ENCODE measurements around the gene EVC2. TPM values are rescaled to one million over a fixed set of nuclear protein-coding genes. Genes with fewer than 3 reads are reported as not detected.
A peak's percentile ranks its signal among the peaks of the same experiment; 100 is the strongest.

Gene EVC2
- total and polyA plus RNA-seq, 10 of the 15 experiments (the other 5 are each of a cell fraction or from before 2014, with no cell fraction given): 0.34 to 10.4 (median 5.6) TPM

DNA sequence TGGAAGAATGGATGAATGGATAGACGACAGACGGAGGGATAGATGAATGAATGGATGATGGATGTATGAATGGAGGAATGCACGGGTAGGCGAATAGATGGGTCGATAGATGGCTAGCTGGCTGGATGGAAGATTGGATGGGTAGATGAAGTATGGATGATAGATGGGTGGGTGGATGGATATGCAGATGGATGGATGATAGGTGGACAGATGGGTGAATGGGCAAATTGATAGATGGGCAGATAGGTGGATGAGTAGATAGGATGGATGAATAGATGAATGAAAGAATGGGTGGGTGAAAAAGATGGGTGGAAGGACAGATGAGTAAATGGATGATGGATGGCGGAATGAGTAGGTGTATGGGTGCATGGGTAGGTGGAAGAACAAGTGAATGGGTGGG is 57.3 kb downstream of the EVC2 start:
- no peak overlapping the region for H3K4me3 ChIP-seq
- no peak overlapping the region for H2AFZ ChIP-seq (ENCODE audit: control insufficient read depth, low read depth, low read length)
- in situ Hi-C loops (cut with MboI) (no loop called here), intact Hi-C loops (cut with micrococcal nuclease; ENCODE audit: unreplicated experiment) (no loop called here)
- ChIA-PET RAD21 (ENCODE audit: unreplicated experiment) (no interaction called here), CTCF (interaction anchor here (1.6 kb wide), 1 partner anchor 9 kb away, joined by 3 read pairs; no protein-coding TSS in a partner anchor), SMC1A (ENCODE audit: uncharacterized antibody, unreplicated experiment) (no interaction called here), POLR2A (no interaction called here)
- H3K9me3 ChIP-seq (replicated peaks; ENCODE audit: control insufficient read depth, insufficient read depth, low read length): no peaks in the 10 kb centered on the region
- 48% methylated on average over 6 of the region's 6 CpGs for WGBS (ENCODE audit: insufficient coverage, insufficient replicate concordance, low lambda C conversion rate, missing lambda C conversion rate)
- H3K79me2 ChIP-seq (ENCODE audit: control insufficient read depth, insufficient read depth, low read length): no peaks in the 10 kb centered on the region
- no peak overlapping the region for H3K4me2 ChIP-seq (ENCODE audit: control insufficient read depth, insufficient read depth)
- TF ChIP-seq KDM1A (IDR thresholded peaks at IDR 0.05; ENCODE audit: borderline replicate concordance) (no peak), RAD51 (IDR thresholded peaks at IDR 0.05) (no peak)
- H3K36me3 ChIP-seq (ENCODE audit: control insufficient read depth in 2 of 2, insufficient read depth in 2 of 2, low read length in 1 of 2): peaks cover 0 to 3% of the 10 kb centered on the region in 2 experiments; a peak in 1 of 4 replicates
- no peaks in the 10 kb centered on the region for H3K4me1 ChIP-seq (ENCODE audit: control insufficient read depth, insufficient read depth, low read length)
- DNase-seq (ENCODE audit: low read depth, low spot score) (no peak), ATAC-seq (no peak), FAIRE-seq (no peak)
- no peak overlapping the region for H3K9ac ChIP-seq (ENCODE audit: control insufficient read depth, insufficient read depth, low read length)
- no peaks in the 10 kb centered on the region for H4K20me1 ChIP-seq (ENCODE audit: control insufficient read depth, insufficient read depth)
- no peaks in the 10 kb centered on the region for H3K27me3 ChIP-seq (replicated peaks in 1 of 2; ENCODE audit: control insufficient read depth in 2 of 2, insufficient read depth in 2 of 2, low read length in 1 of 2)
- no TSS peak for BruUV-seq (replicated peaks)
- H3K27ac ChIP-seq (ENCODE audit: control insufficient read depth, insufficient read depth): no peak overlapping the region

DNA sequence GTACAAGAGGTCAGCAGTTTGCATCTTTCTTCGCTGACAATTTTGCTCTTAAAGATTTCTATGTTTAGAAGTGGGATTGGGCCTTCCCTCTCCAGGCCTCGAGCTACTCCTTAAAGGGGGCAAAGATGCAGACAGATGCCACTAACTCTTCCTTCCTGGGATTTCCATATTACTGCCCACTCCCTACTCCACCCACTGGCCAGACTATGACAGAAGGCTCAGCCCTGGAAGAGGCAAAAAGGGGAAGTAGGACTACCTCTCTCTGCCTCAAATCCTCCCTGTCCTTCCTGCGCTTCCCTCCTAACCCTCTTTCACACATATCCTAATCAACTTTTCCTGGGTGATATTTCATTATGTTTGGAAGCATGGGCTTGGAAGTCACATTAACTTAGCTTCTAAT is 58.3 kb downstream of the EVC2 start:
- ATAC-seq (no peak), DNase-seq (ENCODE audit: low read depth, low spot score) (no peak), FAIRE-seq (no peak)
- in situ Hi-C loops (cut with MboI) (no loop called here), intact Hi-C loops (cut with micrococcal nuclease; ENCODE audit: unreplicated experiment) (no loop called here)
- peak; percentile 49; the same call in 1 of the 2 replicates for TF ChIP-seq SPI1 (IDR thresholded peaks at IDR 0.05; ENCODE audit: borderline replicate concordance, insufficient read depth, low read depth, low read length)
- no peak for TF ChIP-seq STAT1 (conservative IDR thresholded peaks at IDR 0.05)
- peak; percentile 32; the same call in 1 of the 2 replicates for TF ChIP-seq EED (IDR thresholded peaks at IDR 0.05; ENCODE audit: low read depth)
- TF ChIP-seq, protein P1, sequence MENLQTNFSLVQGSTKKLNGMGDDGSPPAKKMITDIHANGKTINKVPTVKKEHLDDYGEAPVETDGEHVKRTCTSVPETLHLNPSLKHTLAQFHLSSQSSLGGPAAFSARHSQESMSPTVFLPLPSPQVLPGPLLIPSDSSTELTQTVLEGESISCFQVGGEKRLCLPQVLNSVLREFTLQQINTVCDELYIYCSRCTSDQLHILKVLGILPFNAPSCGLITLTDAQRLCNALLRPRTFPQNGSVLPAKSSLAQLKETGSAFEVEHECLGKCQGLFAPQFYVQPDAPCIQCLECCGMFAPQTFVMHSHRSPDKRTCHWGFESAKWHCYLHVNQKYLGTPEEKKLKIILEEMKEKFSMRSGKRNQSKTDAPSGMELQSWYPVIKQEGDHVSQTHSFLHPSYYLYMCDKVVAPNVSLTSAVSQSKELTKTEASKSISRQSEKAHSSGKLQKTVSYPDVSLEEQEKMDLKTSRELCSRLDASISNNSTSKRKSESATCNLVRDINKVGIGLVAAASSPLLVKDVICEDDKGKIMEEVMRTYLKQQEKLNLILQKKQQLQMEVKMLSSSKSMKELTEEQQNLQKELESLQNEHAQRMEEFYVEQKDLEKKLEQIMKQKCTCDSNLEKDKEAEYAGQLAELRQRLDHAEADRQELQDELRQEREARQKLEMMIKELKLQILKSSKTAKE (IDR thresholded peaks at IDR 0.05; ENCODE audit: low read depth, poor library complexity, severe bottlenecking): no peak
- Histone ChIP-seq H3K4me1 (ENCODE audit: control insufficient read depth, insufficient read depth, low read length) (no peaks in the 10 kb centered on the region), H3K79me2 (ENCODE audit: control insufficient read depth, insufficient read depth, low read length) (no peaks in the 10 kb centered on the region), H3K9ac (ENCODE audit: control insufficient read depth, insufficient read depth, low read length) (no peak overlapping the region), H4K20me1 (ENCODE audit: control insufficient read depth, insufficient read depth) (no peaks in the 10 kb centered on the region), H3K27me3 (replicated peaks in 1 of 2; ENCODE audit: control insufficient read depth in 2 of 2, insufficient read depth in 2 of 2, low read length in 1 of 2) (no peaks in the 10 kb centered on the region), H2AFZ (ENCODE audit: control insufficient read depth, low read depth, low read length) (no peak overlapping the region), H3K4me2 (ENCODE audit: control insufficient read depth, insufficient read depth) (no peak overlapping the region), H3K27ac (ENCODE audit: control insufficient read depth, insufficient read depth) (no peak overlapping the region), H3K36me3 (ENCODE audit: control insufficient read depth in 2 of 2, insufficient read depth in 2 of 2, low read length in 1 of 2) (peaks cover 0 to 3% of the 10 kb centered on the region in 2 experiments; a peak in 1 of 4 replicates), H3K4me3 (no peak overlapping the region), H3K9me3 (replicated peaks; ENCODE audit: control insufficient read depth, insufficient read depth, low read length) (no peaks in the 10 kb centered on the region)
- ChIA-PET RAD21 (ENCODE audit: unreplicated experiment) (no interaction called here), SMC1A (ENCODE audit: uncharacterized antibody, unreplicated experiment) (interaction anchor here (1.3 kb wide), 1 partner anchor 66 kb away, joined by 3 read pairs; no protein-coding TSS in a partner anchor), POLR2A (no interaction called here), CTCF (no interaction called here)
- 30% methylated on average over 3 of the region's 3 CpGs for WGBS (ENCODE audit: insufficient coverage, insufficient replicate concordance, low lambda C conversion rate, missing lambda C conversion rate)
- BruUV-seq (replicated peaks): no TSS peak

Measured in GM12878 (cell line).